ENCODE results near the gene GHDC. TPM values are rescaled to one million over a fixed set of nuclear protein-coding genes. Genes with fewer than 3 reads are reported as not detected.
A peak's percentile ranks its signal among the peaks of the same experiment; 100 is the strongest.

Gene GHDC
- total and polyA plus RNA-seq, 2 of the 13 experiments (the other 11 are each of a cell fraction or from before 2014, with no cell fraction given): 15.4 to 22.5 TPM

DNA sequence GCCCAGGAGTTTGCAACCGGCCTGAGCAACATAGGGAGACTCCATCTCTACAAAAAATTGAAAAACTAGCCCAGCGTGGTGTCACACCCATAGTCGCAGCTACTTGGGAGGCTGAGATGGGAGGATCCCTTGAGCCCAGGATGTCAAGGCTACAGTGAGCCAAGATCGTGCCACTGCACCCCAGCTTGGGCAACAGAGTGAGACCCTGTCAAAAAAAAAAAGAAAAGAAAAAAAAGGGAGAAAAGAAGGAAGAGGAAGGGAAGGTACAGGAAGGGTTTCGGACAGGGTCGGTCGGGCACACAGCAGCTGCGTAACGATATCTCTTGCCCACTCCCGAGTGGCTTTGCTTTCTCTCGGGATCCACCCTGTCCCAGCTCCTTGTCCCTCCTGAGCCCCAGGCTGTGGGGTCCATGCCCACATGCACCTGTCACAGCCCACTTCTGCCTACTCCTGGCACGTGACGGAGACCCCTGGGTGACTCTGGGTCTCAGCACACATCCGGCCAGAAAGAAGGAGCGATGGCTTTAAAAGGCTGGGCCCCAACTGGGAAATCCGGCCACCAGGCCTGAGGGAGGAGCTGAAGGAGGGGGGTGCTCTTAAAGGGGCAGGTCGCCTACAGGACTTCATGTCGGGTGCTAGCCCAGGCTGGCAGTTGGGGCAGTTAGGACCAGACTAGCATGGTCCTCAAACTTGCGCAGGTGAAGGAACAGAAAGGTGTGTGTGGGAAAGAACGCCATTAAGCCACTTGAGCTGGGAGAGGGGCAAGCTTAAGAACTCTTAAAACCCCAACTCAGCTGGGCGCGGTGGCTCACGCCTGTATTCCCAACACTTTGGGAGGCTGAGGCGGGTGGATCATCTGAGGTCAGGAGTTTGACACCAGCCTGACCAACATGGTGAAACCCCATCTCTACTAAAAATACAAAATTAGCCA, at the start of gene GHDC (continued):
- TF ChIP-seq, protein P1, sequence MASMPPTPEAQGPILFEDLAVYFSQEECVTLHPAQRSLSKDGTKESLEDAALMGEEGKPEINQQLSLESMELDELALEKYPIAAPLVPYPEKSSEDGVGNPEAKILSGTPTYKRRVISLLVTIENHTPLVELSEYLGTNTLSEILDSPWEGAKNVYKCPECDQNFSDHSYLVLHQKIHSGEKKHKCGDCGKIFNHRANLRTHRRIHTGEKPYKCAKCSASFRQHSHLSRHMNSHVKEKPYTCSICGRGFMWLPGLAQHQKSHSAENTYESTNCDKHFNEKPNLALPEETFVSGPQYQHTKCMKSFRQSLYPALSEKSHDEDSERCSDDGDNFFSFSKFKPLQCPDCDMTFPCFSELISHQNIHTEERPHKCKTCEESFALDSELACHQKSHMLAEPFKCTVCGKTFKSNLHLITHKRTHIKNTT (CRISPR knock-in tag; IDR thresholded peaks at IDR 0.05): no peak
- TF ChIP-seq, protein P2, sequence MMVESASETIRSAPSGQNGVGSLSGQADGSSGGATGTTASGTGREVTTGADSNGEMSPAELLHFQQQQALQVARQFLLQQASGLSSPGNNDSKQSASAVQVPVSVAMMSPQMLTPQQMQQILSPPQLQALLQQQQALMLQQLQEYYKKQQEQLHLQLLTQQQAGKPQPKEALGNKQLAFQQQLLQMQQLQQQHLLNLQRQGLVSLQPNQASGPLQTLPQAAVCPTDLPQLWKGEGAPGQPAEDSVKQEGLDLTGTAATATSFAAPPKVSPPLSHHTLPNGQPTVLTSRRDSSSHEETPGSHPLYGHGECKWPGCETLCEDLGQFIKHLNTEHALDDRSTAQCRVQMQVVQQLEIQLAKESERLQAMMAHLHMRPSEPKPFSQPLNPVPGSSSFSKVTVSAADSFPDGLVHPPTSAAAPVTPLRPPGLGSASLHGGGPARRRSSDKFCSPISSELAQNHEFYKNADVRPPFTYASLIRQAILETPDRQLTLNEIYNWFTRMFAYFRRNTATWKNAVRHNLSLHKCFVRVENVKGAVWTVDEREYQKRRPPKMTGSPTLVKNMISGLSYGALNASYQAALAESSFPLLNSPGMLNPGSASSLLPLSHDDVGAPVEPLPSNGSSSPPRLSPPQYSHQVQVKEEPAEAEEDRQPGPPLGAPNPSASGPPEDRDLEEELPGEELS (CRISPR knock-in tag; IDR thresholded peaks at IDR 0.05): peak; percentile 62
- TF ChIP-seq ZNF224 (CRISPR knock-in tag; IDR thresholded peaks at IDR 0.05): no peak; the same call in 1 of the 2 replicates
- peak; percentile 67; the same call in 1 of the 2 replicates for TF ChIP-seq HNRNPL (IDR thresholded peaks at IDR 0.05; ENCODE audit: low read depth, low read length)
- TF ChIP-seq, protein P3, sequence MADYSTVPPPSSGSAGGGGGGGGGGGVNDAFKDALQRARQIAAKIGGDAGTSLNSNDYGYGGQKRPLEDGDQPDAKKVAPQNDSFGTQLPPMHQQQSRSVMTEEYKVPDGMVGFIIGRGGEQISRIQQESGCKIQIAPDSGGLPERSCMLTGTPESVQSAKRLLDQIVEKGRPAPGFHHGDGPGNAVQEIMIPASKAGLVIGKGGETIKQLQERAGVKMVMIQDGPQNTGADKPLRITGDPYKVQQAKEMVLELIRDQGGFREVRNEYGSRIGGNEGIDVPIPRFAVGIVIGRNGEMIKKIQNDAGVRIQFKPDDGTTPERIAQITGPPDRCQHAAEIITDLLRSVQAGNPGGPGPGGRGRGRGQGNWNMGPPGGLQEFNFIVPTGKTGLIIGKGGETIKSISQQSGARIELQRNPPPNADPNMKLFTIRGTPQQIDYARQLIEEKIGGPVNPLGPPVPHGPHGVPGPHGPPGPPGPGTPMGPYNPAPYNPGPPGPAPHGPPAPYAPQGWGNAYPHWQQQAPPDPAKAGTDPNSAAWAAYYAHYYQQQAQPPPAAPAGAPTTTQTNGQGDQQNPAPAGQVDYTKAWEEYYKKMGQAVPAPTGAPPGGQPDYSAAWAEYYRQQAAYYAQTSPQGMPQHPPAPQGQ (CRISPR knock-in tag; IDR thresholded peaks at IDR 0.05; ENCODE audit: borderline replicate concordance): no peak
- no peak for TF ChIP-seq THYN1 (CRISPR knock-in tag; IDR thresholded peaks at IDR 0.05; ENCODE audit: borderline replicate concordance, low read depth)
- TF ChIP-seq, protein P4, sequence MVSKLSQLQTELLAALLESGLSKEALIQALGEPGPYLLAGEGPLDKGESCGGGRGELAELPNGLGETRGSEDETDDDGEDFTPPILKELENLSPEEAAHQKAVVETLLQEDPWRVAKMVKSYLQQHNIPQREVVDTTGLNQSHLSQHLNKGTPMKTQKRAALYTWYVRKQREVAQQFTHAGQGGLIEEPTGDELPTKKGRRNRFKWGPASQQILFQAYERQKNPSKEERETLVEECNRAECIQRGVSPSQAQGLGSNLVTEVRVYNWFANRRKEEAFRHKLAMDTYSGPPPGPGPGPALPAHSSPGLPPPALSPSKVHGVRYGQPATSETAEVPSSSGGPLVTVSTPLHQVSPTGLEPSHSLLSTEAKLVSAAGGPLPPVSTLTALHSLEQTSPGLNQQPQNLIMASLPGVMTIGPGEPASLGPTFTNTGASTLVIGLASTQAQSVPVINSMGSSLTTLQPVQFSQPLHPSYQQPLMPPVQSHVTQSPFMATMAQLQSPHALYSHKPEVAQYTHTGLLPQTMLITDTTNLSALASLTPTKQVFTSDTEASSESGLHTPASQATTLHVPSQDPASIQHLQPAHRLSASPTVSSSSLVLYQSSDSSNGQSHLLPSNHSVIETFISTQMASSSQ (IDR thresholded peaks at IDR 0.05; ENCODE audit: low read depth): no peak; the same call in 1 of the 2 replicates
- TF ChIP-seq, protein P4 (CRISPR knock-in tag; IDR thresholded peaks at IDR 0.05; ENCODE audit: borderline replicate concordance): no peak
